ENCODE measurements around the gene ABLIM2.

The ABLIM2 gene

GRCh38 chr4:8128100-8128856 is 30.3 kb downstream of the ABLIM2 start:
- H4K20me1 ChIP-seq (ENCODE audit: insufficient read depth, low read length): no peaks in the 10 kb centered on the region
- H3K9me3 ChIP-seq (replicated peaks; ENCODE audit: insufficient read depth, low read length): no peaks in the 10 kb centered on the region
- H3K4me1 ChIP-seq (ENCODE audit: low read length): no peaks in the 10 kb centered on the region
- no peak overlapping the region for H3K4me3 ChIP-seq (ENCODE audit: low read length)
- no peaks in the 10 kb centered on the region for H3F3A ChIP-seq (ENCODE audit: insufficient read depth, low read length)
- no peaks in the 10 kb centered on the region for H3K79me2 ChIP-seq (ENCODE audit: low read length)
- H3K9me2 ChIP-seq (replicated peaks; ENCODE audit: insufficient read depth, low read length): no peaks in the 10 kb centered on the region
- TF ChIP-seq EZH2 (optimal IDR thresholded peaks at IDR 0.05; ENCODE audit: low read depth, low read length) (no peak), CTCF (IDR thresholded peaks at IDR 0.05; ENCODE audit: low read length) (no peak), EZH2phosphoT487 (IDR thresholded peaks at IDR 0.05; ENCODE audit: low read length) (no peak)
- no peak overlapping the region for H3K4me2 ChIP-seq (ENCODE audit: low read depth, low read length)
- no peak overlapping the region for H3K27ac ChIP-seq (ENCODE audit: low read length)
- H3K36me3 ChIP-seq (replicated peaks; ENCODE audit: insufficient read depth, low read length): no peaks in the 10 kb centered on the region
- H3K27me3 ChIP-seq (replicated peaks; ENCODE audit: insufficient read depth, low read length): peaks cover 98% of the 10 kb centered on the region
- no peak overlapping the region for H2AFZ ChIP-seq (ENCODE audit: low read length)
- DNase-seq: peak; percentile 18
- H3K9ac ChIP-seq (ENCODE audit: low read length): no peak overlapping the region

DNA sequence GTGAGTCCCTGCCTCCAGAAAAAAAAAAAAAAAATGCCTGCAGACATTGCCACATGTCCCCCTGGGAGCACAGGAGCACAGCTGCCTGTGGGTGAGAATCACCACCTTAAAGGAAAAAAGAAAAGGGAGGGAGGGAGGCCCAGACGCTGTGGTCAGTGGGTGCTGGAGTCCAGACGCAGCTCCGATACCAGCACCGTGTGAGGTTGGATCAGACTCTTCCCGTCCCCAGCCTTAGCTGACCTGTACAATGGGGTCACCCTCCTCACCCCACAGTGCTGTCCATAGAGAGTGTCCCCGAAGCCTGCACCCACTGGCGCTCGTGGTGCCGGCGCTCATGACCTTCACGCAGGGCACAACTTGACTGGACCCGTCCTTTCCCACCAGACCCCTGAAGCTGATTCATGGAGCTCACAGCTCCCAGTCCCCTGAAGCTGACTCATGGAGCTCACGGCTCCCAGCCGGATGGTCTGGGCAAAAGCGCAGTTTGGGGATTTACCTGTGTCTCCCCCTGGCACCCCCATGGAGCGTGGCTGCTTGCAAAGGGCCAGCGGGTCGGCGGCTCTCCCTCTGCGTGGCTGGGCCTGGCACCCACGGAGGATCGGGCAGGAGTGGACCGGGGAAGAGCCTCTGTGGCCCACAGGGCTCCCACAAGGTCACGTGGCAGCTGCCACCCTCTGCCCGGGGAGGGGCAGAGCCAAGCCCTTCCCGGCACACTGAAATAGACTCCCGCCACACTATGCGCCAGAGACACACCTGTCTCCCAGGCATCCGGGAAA is 31.4 kb downstream of the ABLIM2 start:
- H3F3A ChIP-seq (ENCODE audit: insufficient read depth, low read length): no peaks in the 10 kb centered on the region
- no peaks in the 10 kb centered on the region for H3K79me2 ChIP-seq (ENCODE audit: low read length)
- no peak for TF ChIP-seq CTCF (IDR thresholded peaks at IDR 0.05; ENCODE audit: low read length)
- no peak for TF ChIP-seq EZH2phosphoT487 (IDR thresholded peaks at IDR 0.05; ENCODE audit: low read length)
- TF ChIP-seq EZH2 (optimal IDR thresholded peaks at IDR 0.05; ENCODE audit: low read depth, low read length): no peak
- no peak overlapping the region for H2AFZ ChIP-seq (ENCODE audit: low read length)
- H3K9ac ChIP-seq (ENCODE audit: low read length): no peak overlapping the region
- no peak overlapping the region for H3K27ac ChIP-seq (ENCODE audit: low read length)
- no peaks in the 10 kb centered on the region for H3K9me3 ChIP-seq (replicated peaks; ENCODE audit: insufficient read depth, low read length)
- no peaks in the 10 kb centered on the region for H4K20me1 ChIP-seq (ENCODE audit: insufficient read depth, low read length)
- no peaks in the 10 kb centered on the region for H3K9me2 ChIP-seq (replicated peaks; ENCODE audit: insufficient read depth, low read length)
- no peaks in the 10 kb centered on the region for H3K4me1 ChIP-seq (ENCODE audit: low read length)
- no peaks in the 10 kb centered on the region for H3K36me3 ChIP-seq (replicated peaks; ENCODE audit: insufficient read depth, low read length)
- H3K4me3 ChIP-seq (ENCODE audit: low read length): no peak overlapping the region
- no peak for DNase-seq
- H3K27me3 ChIP-seq (replicated peaks; ENCODE audit: insufficient read depth, low read length): peaks cover 97% of the 10 kb centered on the region
- H3K4me2 ChIP-seq (ENCODE audit: low read depth, low read length): no peak overlapping the region

- Histone ChIP-seq H3K9ac (ENCODE audit: low read length) (no peak overlapping the region), H3K4me3 (ENCODE audit: low read length) (no peak overlapping the region), H2AFZ (ENCODE audit: low read length) (no peak overlapping the region), H3K4me2 (ENCODE audit: low read depth, low read length) (no peak overlapping the region), H4K20me1 (ENCODE audit: insufficient read depth, low read length) (no peaks in the 10 kb centered on the region), H3K9me3 (replicated peaks; ENCODE audit: insufficient read depth, low read length) (no peaks in the 10 kb centered on the region), H3K79me2 (ENCODE audit: low read length) (no peaks in the 10 kb centered on the region), H3F3A (ENCODE audit: insufficient read depth, low read length) (no peaks in the 10 kb centered on the region), H3K4me1 (ENCODE audit: low read length) (no peaks in the 10 kb centered on the region), H3K27ac (ENCODE audit: low read length) (no peak overlapping the region), H3K9me2 (replicated peaks; ENCODE audit: insufficient read depth, low read length) (no peaks in the 10 kb centered on the region), H3K36me3 (replicated peaks; ENCODE audit: insufficient read depth, low read length) (no peaks in the 10 kb centered on the region), H3K27me3 (replicated peaks; ENCODE audit: insufficient read depth, low read length) (peaks cover 99% of the 10 kb centered on the region)
- TF ChIP-seq EZH2phosphoT487 (IDR thresholded peaks at IDR 0.05; ENCODE audit: low read length): no peak
- no peak for TF ChIP-seq CTCF (IDR thresholded peaks at IDR 0.05; ENCODE audit: low read length)
- TF ChIP-seq EZH2 (optimal IDR thresholded peaks at IDR 0.05; ENCODE audit: low read depth, low read length): no peak
- no peak for DNase-seq
Measured at GRCh38 chr4:8126523-8126922, 32.1 kb downstream of the ABLIM2 start.
